Panc1 (cell line): Measurements from ENCODE around the gene MRPL33. TPM values are rescaled to one million over a fixed set of nuclear protein-coding genes. Genes with fewer than 3 reads are reported as not detected.

Experiments
- ATAC-seq: fragments of 200-7000 bp; cut with Tn5 transposase; 2 replicates; pipeline ENCODE4 v1.9.1; 2020; ENCODE audit warnings: mild to moderate bottlenecking, moderate library complexity
- BruUV-seq: library from RNA; stranded (reverse); fragments of 400-500 nt; replicated peaks from 2 replicates; lab custom pipeline; 2021; lab: Mats Ljungman, UMichigan
- CTCF ChIA-PET: fragments of 300-600 bp; sonication (Branson Sonifier 250); formaldehyde crosslinking; loops from one replicate; lab custom pipeline; 2022; ENCODE audit warnings: antibody characterized with exemption; lab: Charles Lee
- POLR2A ChIA-PET: fragments of 300-600 bp; sonication (Branson Sonifier 250); formaldehyde crosslinking; loops from one replicate; lab custom pipeline; 2022; ENCODE audit warnings: antibody characterized with exemption; lab: Charles Lee
- DNase-seq: peaks from one replicate; pipeline ENCODE4 v3.0.0-alpha.2; 2010; ENCODE audit warnings: low read depth, low spot score
- H3K27ac ChIP-seq: 2 replicates; pipeline ENCODE4 v1.5.1; 2011; ENCODE audit warnings: mild to moderate bottlenecking, low read length, inconsistent platforms
- H3K27me3 ChIP-seq: fragments of 200-500 bp; sonication (Bioruptor generic); 2 replicates; pipeline ENCODE4 v1.6.0; 2014; ENCODE audit warnings: low read length, inconsistent platforms; ENCODE audit not compliant: control insufficient read depth, insufficient read depth
- H3K36me3 ChIP-seq: fragments of 200-500 bp; sonication (Bioruptor generic); 2 replicates; pipeline ENCODE4 v1.5.1; 2014; ENCODE audit warnings: inconsistent platforms, mild to moderate bottlenecking, low read length, moderate library complexity; ENCODE audit not compliant: control insufficient read depth, insufficient read depth
- H3K4me1 ChIP-seq: 2 replicates; pipeline ENCODE4 v1.5.1; 2011; ENCODE audit warnings: inconsistent platforms, mild to moderate bottlenecking, low read length, moderate library complexity; ENCODE audit not compliant: control insufficient read depth, insufficient read depth
- H3K4me3 ChIP-seq, 2 experiments: 2 replicates each; pipeline ENCODE4 v1.5.1; 2011 to 2012; ENCODE audit warnings: low read depth in 2 of 2, low read length in 2 of 2, mild to moderate bottlenecking in 2 of 2, inconsistent platforms in 1 of 2, moderate library complexity in 1 of 2
- H3K9me3 ChIP-seq: fragments of 200-500 bp; sonication (Bioruptor generic); 2 replicates; pipeline ENCODE4 v1.5.1; 2014; ENCODE audit warnings: low read depth, mild to moderate bottlenecking, inconsistent platforms, low read length, moderate library complexity; ENCODE audit not compliant: control insufficient read depth, insufficient read depth
- POLR2AphosphoS5 ChIP-seq: IDR thresholded peaks from 2 replicates; pipeline ENCODE4 v1.6.1; 2012; ENCODE audit warnings: mild to moderate bottlenecking, low read depth, low read length, moderate library complexity
- SIN3A ChIP-seq: IDR thresholded peaks from 2 replicates; pipeline ENCODE4 v1.6.1; 2012; ENCODE audit warnings: low read depth, mild to moderate bottlenecking, low read length, moderate library complexity, borderline replicate concordance; ENCODE audit not compliant: insufficient read depth
- TCF7L2 ChIP-seq: IDR thresholded peaks from 2 replicates; pipeline ENCODE4 v1.6.1; 2011; ENCODE audit warnings: mild to moderate bottlenecking, low read depth, low read length, inconsistent platforms
- in situ Hi-C: cut with HindIII; loops from 2 replicates; pipeline ENCODE4 v1.10.0; 2016; ENCODE audit warnings: low sequenced_read_pairs, low pct_unique_long_range_greater_than_20kb
- intact Hi-C: fragments of 100-400 bp; cut with micrococcal nuclease; formaldehyde crosslinking; loops from one replicate; pipeline ENCODE4 v1.10.0; 2022; ENCODE audit not compliant: unreplicated experiment
- total RNA-seq: library from RNA; stranded (reverse); gene quantifications from one replicate; pipeline ENCODE4 v1.2.1, GENCODE V29; 2021; ENCODE audit not compliant: unreplicated experiment
- TF ChIP-seq, protein P1 (sequence below), 2 experiments: IDR thresholded peaks; 2 replicates each; pipeline ENCODE4 v1.6.1; 2011 to 2012; ENCODE audit warnings: low read depth in 2 of 2, control low read depth in 1 of 2, low read length in 1 of 2, mild to moderate bottlenecking in 1 of 2, moderate library complexity in 1 of 2; ENCODE audit not compliant: insufficient read depth in 1 of 2
- TF ChIP-seq, protein P2 (sequence below): fragments of 450-650 bp; IDR thresholded peaks from 2 replicates; pipeline ENCODE4 v1.5.1; 2017; ENCODE audit warnings: mild to moderate bottlenecking

Gene MRPL33
- total RNA-seq, 1 experiment from 2014 or later = 61.6 TPM

DNA sequence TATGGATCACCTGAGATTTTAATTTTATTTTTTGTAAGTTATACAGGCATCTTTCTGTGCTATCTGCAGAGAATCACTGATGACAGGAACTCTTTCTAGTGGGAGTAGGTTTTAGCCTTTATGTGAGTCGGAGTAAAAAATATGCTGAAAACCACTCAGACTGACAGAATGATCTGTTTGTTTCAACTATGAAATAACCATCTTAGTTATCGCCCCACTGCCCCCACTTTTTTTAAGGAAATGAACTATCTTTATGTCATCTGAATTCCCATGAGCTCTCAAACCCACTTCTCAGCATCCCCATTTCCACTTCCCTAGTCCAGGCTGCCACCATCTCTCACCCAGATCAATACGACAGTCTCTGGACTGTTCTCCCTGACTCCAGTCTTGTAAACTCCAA is 38.9 kb downstream of the MRPL33 start:
- DNase-seq (no peak), ATAC-seq (no peak)
- Histone ChIP-seq H3K27ac (no peak overlapping the region), H3K36me3 (no peaks in the 10 kb centered on the region), H3K4me3 (no peak overlapping the region), H3K27me3 (no peaks in the 10 kb centered on the region), H3K4me1 (no peaks in the 10 kb centered on the region), H3K9me3 (no peaks in the 10 kb centered on the region)
- TF ChIP-seq TCF7L2 (no peak), POLR2AphosphoS5 (no peak), SIN3A (no peak)
- TF ChIP-seq, protein P1, sequence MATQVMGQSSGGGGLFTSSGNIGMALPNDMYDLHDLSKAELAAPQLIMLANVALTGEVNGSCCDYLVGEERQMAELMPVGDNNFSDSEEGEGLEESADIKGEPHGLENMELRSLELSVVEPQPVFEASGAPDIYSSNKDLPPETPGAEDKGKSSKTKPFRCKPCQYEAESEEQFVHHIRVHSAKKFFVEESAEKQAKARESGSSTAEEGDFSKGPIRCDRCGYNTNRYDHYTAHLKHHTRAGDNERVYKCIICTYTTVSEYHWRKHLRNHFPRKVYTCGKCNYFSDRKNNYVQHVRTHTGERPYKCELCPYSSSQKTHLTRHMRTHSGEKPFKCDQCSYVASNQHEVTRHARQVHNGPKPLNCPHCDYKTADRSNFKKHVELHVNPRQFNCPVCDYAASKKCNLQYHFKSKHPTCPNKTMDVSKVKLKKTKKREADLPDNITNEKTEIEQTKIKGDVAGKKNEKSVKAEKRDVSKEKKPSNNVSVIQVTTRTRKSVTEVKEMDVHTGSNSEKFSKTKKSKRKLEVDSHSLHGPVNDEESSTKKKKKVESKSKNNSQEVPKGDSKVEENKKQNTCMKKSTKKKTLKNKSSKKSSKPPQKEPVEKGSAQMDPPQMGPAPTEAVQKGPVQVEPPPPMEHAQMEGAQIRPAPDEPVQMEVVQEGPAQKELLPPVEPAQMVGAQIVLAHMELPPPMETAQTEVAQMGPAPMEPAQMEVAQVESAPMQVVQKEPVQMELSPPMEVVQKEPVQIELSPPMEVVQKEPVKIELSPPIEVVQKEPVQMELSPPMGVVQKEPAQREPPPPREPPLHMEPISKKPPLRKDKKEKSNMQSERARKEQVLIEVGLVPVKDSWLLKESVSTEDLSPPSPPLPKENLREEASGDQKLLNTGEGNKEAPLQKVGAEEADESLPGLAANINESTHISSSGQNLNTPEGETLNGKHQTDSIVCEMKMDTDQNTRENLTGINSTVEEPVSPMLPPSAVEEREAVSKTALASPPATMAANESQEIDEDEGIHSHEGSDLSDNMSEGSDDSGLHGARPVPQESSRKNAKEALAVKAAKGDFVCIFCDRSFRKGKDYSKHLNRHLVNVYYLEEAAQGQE (IDR thresholded peaks at IDR 0.05; ENCODE audit: insufficient read depth in 1 of 2, low read depth in 2 of 2, low read length in 1 of 2) = no peak
- TF ChIP-seq, protein P2, sequence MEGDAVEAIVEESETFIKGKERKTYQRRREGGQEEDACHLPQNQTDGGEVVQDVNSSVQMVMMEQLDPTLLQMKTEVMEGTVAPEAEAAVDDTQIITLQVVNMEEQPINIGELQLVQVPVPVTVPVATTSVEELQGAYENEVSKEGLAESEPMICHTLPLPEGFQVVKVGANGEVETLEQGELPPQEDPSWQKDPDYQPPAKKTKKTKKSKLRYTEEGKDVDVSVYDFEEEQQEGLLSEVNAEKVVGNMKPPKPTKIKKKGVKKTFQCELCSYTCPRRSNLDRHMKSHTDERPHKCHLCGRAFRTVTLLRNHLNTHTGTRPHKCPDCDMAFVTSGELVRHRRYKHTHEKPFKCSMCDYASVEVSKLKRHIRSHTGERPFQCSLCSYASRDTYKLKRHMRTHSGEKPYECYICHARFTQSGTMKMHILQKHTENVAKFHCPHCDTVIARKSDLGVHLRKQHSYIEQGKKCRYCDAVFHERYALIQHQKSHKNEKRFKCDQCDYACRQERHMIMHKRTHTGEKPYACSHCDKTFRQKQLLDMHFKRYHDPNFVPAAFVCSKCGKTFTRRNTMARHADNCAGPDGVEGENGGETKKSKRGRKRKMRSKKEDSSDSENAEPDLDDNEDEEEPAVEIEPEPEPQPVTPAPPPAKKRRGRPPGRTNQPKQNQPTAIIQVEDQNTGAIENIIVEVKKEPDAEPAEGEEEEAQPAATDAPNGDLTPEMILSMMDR = no peak
- ChIA-PET CTCF (interaction anchor here (0.6 kb wide), 1 partner anchor 18 kb away, joined by 3 read pairs; no protein-coding TSS in a partner anchor), POLR2A (no interaction called here)
- BruUV-seq = no TSS peak
- intact Hi-C loops (no loop called here), in situ Hi-C loops (no loop called here)

DNA sequence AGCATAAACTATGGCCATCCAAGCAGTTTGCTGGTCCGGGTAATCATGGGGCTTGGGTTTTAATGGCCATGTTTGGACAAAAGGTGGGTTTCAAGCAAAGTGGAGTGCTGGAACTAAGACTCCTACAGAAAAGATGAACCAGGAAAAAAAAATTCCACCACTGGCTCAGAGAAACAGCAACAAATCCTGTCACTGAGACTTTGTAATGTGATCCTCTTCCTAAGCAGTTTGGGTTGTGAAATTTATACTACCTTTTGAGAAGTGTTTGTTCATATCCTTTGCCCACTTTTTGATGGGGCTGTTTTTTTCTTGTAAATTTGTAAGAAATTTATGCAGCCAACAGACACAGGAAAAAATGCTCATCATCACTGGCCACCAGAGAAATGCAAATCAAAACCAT is 40.2 kb downstream of the MRPL33 start:
- H3K36me3 ChIP-seq = no peaks in the 10 kb centered on the region
- no peaks in the 10 kb centered on the region for H3K27me3 ChIP-seq
- DNase-seq = no peak
- H3K27ac ChIP-seq = no peak overlapping the region
- no TSS peak for BruUV-seq
- no peak overlapping the region for H3K4me3 ChIP-seq
- intact Hi-C loops (no loop called here), in situ Hi-C loops (no loop called here)
- POLR2A ChIA-PET = no interaction called here
- TF ChIP-seq SIN3A = no peak
- CTCF ChIA-PET = no interaction called here
- H3K4me1 ChIP-seq = no peaks in the 10 kb centered on the region
- H3K9me3 ChIP-seq = no peaks in the 10 kb centered on the region
- ATAC-seq = no peak

DNA sequence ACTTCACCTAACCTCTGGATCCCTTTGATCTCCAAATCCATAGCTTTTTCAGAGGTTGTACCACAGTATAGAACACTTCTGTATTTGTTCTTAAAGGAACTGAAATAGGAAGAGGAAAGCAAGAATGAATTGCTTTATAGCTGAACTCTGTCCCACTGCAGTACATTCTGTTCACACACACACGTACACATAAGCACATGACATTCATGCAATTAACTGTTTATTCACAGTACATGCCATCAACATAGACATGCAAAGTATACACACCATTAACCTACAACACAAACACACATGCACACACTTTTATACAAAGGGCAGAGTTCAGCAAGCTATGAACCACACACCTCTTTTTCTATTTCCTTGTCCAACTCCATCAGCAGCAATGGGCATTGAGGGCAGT is 43.2 kb downstream of the MRPL33 start:
- ATAC-seq = no peak
- CTCF ChIA-PET = no interaction called here
- intact Hi-C loops = no loop called here

More for the DNA sequence above, 43.2 kb downstream of the MRPL33 start:
- Histone ChIP-seq H3K36me3 (no peaks in the 10 kb centered on the region), H3K9me3 (no peaks in the 10 kb centered on the region), H3K4me3 (no peak overlapping the region), H3K27me3 (no peaks in the 10 kb centered on the region), H3K27ac (no peak overlapping the region), H3K4me1 (no peaks in the 10 kb centered on the region)
- DNase-seq = no peak
- in situ Hi-C loops = no loop called here
- BruUV-seq = no TSS peak
- TF ChIP-seq, protein P1 (IDR thresholded peaks at IDR 0.05; ENCODE audit: insufficient read depth in 1 of 2, low read depth in 2 of 2, low read length in 1 of 2) = no peak
- TF ChIP-seq POLR2AphosphoS5 (no peak), TCF7L2 (no peak), SIN3A (no peak)
- TF ChIP-seq, protein P2 = no peak
- POLR2A ChIA-PET = no interaction called here
